Measurements from ENCODE around the gene RIT2.

DNA sequence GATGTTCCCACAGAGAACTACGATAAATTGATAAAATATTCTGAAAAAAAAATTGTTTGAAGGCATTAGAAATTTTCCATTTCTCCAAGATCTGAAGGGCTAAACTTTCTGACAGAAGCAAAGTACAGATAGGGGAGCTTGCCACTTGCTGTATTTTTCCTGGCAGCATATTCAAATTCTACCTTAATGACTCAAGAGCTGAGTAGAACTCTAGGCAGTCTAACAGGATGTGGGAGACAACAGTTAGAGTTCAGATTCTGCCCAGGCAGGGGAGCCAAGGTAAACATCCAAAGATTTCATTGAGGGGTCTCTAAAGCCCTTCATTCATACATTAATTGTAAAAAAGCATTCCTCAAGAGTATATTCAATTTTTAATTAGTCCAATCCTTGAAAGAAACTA, 46.0 kb upstream of the RIT2 start:
- TF ChIP-seq POLR2AphosphoS5 (IDR thresholded peaks at IDR 0.05; ENCODE audit: low read depth, low read length) (no peak), TAF1 (IDR thresholded peaks at IDR 0.05; ENCODE audit: low read depth, low read length) (no peak), POLR2A (IDR thresholded peaks at IDR 0.05; ENCODE audit: low read depth, low read length) (no peak)

Measured in GM12891 (cell line).